Measurements from ENCODE around the gene YTHDF2. TPM values are rescaled to one million over a fixed set of nuclear protein-coding genes. Genes with fewer than 3 reads are reported as not detected.
"Not testable (repeated sequence)": the region's sequence is repeated elsewhere in the genome, so short reads cannot be mapped to it uniquely, and the experiment has no call there.

The YTHDF2 gene
- total RNA-seq, 1 experiment from 2014 or later, result 200 TPM

DNA sequence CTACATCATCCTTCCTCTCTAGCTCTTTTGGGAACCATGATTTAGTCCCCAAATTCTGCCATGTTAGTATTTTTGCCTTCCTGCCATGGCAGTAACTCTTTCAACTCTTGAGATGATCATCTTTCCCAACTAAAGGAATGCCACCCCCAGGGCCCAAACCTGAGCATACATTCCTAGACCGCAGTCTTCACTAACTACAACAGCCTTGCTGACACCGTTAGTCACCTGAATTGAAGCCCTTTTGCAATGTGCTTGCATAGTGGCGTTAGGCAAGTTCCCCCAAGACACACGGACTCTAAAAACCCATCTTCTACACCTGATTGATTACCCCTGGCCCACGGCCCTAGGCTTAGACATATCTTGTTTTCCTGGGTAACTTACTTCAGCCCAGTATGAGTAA is 16.4 kb upstream of the YTHDF2 start:
- H3K23ac ChIP-seq (ENCODE audit: insufficient read length, low read depth, low read length), result no peak overlapping the region
- H3K23me2 ChIP-seq (ENCODE audit: insufficient read length, low read depth, low read length, poor library complexity, severe bottlenecking), result no peaks in the 10 kb centered on the region
- Mint-ChIP-seq H3K4me1 (peaks cover 9 to 18% of the 10 kb centered on the region in 2 experiments), H3K27ac (peak overlapping the region in 2 of 3 experiments; percentile 34 to 53; a peak in 3 of 7 replicates), H3K4me3 (no peak overlapping the region), H3K9me3 (no peaks in the 10 kb centered on the region), H3K36me3 (ENCODE audit: insufficient read depth in 1 of 3, low read depth in 3 of 3) (peaks cover 0 to 6% (median 0%) of the 10 kb centered on the region in 3 experiments; a peak in 2 of 7 replicates), H3K27me3 (ENCODE audit: low read depth) (no peaks in the 10 kb centered on the region)
- H3K14ac ChIP-seq (ENCODE audit: insufficient read depth, low read length), result no peak overlapping the region
- DNase-seq, result no peak
- H3K27ac ChIP-seq (ENCODE audit: insufficient read length, low read depth, low read length), result no peak overlapping the region
- no peak overlapping the region for H3K4ac ChIP-seq (ENCODE audit: low read depth, low read length)
- H4K8ac ChIP-seq (replicated peaks; ENCODE audit: insufficient read length, low read depth, low read length), result no peak overlapping the region
- no peak overlapping the region for H2BK20ac ChIP-seq (ENCODE audit: low read depth, low read length, poor library complexity, severe bottlenecking)
- no peak overlapping the region for H3K9ac ChIP-seq (ENCODE audit: extremely low read depth, insufficient read length, low read length)
- no peak overlapping the region for H3K56ac ChIP-seq (ENCODE audit: insufficient read length, low read depth, low read length)
- H3K79me2 ChIP-seq (ENCODE audit: insufficient read depth, low read length), result no peaks in the 10 kb centered on the region
- no peaks in the 10 kb centered on the region for H3K9me3 ChIP-seq (ENCODE audit: control insufficient read depth, low read depth, low read length)
- no peaks in the 10 kb centered on the region for H4K20me1 ChIP-seq (ENCODE audit: control insufficient read depth, insufficient read depth, insufficient read length)
- H4K91ac ChIP-seq (ENCODE audit: insufficient read length, low read depth, low read length), result no peak overlapping the region
- WGBS (ENCODE audit: extremely low coverage, insufficient read length, low lambda C conversion rate), result no CpG with 5 or more reads among the region's 5 CpGs
- H3T11ph ChIP-seq (ENCODE audit: low read length), result no peak overlapping the region
- H4K5ac ChIP-seq (ENCODE audit: insufficient read length, low read depth, low read length), result no peak overlapping the region
- no peak overlapping the region for H2BK15ac ChIP-seq (ENCODE audit: low read depth, low read length)
- no peaks in the 10 kb centered on the region for H3K79me1 ChIP-seq (ENCODE audit: insufficient read depth, low read depth, low read length, poor library complexity, severe bottlenecking)
- H2BK120ac ChIP-seq (ENCODE audit: low read depth, low read length, poor library complexity, severe bottlenecking), result no peak overlapping the region
- H2AFZ ChIP-seq (ENCODE audit: low read length), result no peak overlapping the region
- H2BK5ac ChIP-seq (ENCODE audit: insufficient read length, low read length), result no peak overlapping the region
- H2BK12ac ChIP-seq (ENCODE audit: insufficient read length, low read depth, low read length), result no peak overlapping the region
- H3K4me2 ChIP-seq (ENCODE audit: insufficient read depth, insufficient read length, low read length), result no peak overlapping the region
- no peak overlapping the region for H2AK5ac ChIP-seq (ENCODE audit: insufficient read length, low read length)
- 0 out of 2 replicates have a peak, but pooled peaks cover 4% of the 10 kb centered on the region for H3K4me1 ChIP-seq (ENCODE audit: insufficient read depth, low read length)
- no peaks in the 10 kb centered on the region for H3K27me3 ChIP-seq (ENCODE audit: insufficient read depth, low read length)
- TF ChIP-seq, protein P1, sequence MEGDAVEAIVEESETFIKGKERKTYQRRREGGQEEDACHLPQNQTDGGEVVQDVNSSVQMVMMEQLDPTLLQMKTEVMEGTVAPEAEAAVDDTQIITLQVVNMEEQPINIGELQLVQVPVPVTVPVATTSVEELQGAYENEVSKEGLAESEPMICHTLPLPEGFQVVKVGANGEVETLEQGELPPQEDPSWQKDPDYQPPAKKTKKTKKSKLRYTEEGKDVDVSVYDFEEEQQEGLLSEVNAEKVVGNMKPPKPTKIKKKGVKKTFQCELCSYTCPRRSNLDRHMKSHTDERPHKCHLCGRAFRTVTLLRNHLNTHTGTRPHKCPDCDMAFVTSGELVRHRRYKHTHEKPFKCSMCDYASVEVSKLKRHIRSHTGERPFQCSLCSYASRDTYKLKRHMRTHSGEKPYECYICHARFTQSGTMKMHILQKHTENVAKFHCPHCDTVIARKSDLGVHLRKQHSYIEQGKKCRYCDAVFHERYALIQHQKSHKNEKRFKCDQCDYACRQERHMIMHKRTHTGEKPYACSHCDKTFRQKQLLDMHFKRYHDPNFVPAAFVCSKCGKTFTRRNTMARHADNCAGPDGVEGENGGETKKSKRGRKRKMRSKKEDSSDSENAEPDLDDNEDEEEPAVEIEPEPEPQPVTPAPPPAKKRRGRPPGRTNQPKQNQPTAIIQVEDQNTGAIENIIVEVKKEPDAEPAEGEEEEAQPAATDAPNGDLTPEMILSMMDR (conservative IDR thresholded peaks at IDR 0.05), result no peak
- H3K18ac ChIP-seq (ENCODE audit: insufficient read length, low read depth, low read length), result peak overlapping the region; percentile 21

DNA sequence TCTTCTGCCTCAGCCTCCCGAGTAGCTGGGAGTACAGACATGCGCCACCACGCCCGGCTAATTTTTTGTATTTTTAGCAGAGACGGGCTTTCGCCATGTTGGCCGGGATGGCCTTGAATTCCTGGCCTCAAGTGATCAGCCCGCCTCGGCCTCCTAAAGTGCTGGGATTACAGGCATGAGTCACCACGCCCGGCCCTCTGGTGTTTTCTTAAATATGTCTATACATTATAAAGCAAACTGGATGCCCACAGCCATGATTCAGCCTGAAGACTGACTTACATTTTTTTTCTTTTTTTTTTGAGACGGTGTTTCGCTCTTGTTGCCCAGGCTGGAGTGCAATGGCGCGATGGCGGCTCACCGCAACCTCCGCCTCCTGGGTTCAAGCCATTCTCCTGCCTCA is 14.8 kb upstream of the YTHDF2 start:
- H3K36me3 Mint-ChIP-seq (ENCODE audit: insufficient read depth in 1 of 3, low read depth in 3 of 3); H3K23me2 ChIP-seq (ENCODE audit: insufficient read length, low read depth, low read length, poor library complexity, severe bottlenecking); H3K56ac ChIP-seq (ENCODE audit: insufficient read length, low read depth, low read length); H3K79me1 ChIP-seq (ENCODE audit: insufficient read depth, low read depth, low read length, poor library complexity, severe bottlenecking); H2AFZ ChIP-seq (ENCODE audit: low read length); H3T11ph ChIP-seq (ENCODE audit: low read length); H3K27ac Mint-ChIP-seq; H3K18ac ChIP-seq (ENCODE audit: insufficient read length, low read depth, low read length); H4K8ac ChIP-seq (replicated peaks; ENCODE audit: insufficient read length, low read depth, low read length); H4K5ac ChIP-seq (ENCODE audit: insufficient read length, low read depth, low read length); H3K14ac ChIP-seq (ENCODE audit: insufficient read depth, low read length); H3K27me3 ChIP-seq (ENCODE audit: insufficient read depth, low read length); H3K9me3 Mint-ChIP-seq; H2AK5ac ChIP-seq (ENCODE audit: insufficient read length, low read length); H2BK5ac ChIP-seq (ENCODE audit: insufficient read length, low read length); H3K27me3 Mint-ChIP-seq (ENCODE audit: low read depth); H2BK15ac ChIP-seq (ENCODE audit: low read depth, low read length); H2BK120ac ChIP-seq (ENCODE audit: low read depth, low read length, poor library complexity, severe bottlenecking); H3K4me3 Mint-ChIP-seq; H3K23ac ChIP-seq (ENCODE audit: insufficient read length, low read depth, low read length); H3K9ac ChIP-seq (ENCODE audit: extremely low read depth, insufficient read length, low read length); DNase-seq; H4K91ac ChIP-seq (ENCODE audit: insufficient read length, low read depth, low read length); H2BK12ac ChIP-seq (ENCODE audit: insufficient read length, low read depth, low read length); H3K4me2 ChIP-seq (ENCODE audit: insufficient read depth, insufficient read length, low read length); H3K79me2 ChIP-seq (ENCODE audit: insufficient read depth, low read length); H3K4me1 ChIP-seq (ENCODE audit: insufficient read depth, low read length); H3K9me3 ChIP-seq (ENCODE audit: control insufficient read depth, low read depth, low read length); H3K27ac ChIP-seq (ENCODE audit: insufficient read length, low read depth, low read length); H2BK20ac ChIP-seq (ENCODE audit: low read depth, low read length, poor library complexity, severe bottlenecking); H3K4ac ChIP-seq (ENCODE audit: low read depth, low read length); H4K20me1 ChIP-seq (ENCODE audit: control insufficient read depth, insufficient read depth, insufficient read length): not testable (repeated sequence)
- H3K4me1 Mint-ChIP-seq, result peaks cover 9 to 18% of the 10 kb centered on the region in 2 experiments
- no CpG with 5 or more reads among the region's 18 CpGs for WGBS (ENCODE audit: extremely low coverage, insufficient read length, low lambda C conversion rate)

All from H9 (cell line).